GM18517 (cell line): ENCODE results near the gene ZNF22.
A peak's percentile ranks its signal among the peaks of the same experiment; 100 is the strongest.

Source experiments
- ATAC-seq: cut with Tn5 transposase; IDR thresholded peaks from one replicate; pipeline ENCODE4 v1.9.1; 2021; ENCODE audit warnings: mild to moderate bottlenecking, moderate library complexity; ENCODE audit not compliant: unreplicated experiment

Gene ZNF22

GRCh38 chr10:44988957-44989585 lies 11.7 kb upstream of the ZNF22 start:
- no peak for ATAC-seq

GRCh38 chr10:44989597-44990301 lies 11.0 kb upstream of the ZNF22 start:
- no peak for ATAC-seq

- no peak for ATAC-seq
Observed at GRCh38 chr10:44990302-44990655, 10.4 kb upstream of the ZNF22 start.

GRCh38 chr10:44990965-44991364 lies 9.8 kb upstream of the ZNF22 start:
- ATAC-seq = no peak

- no peak for ATAC-seq
Observed at GRCh38 chr10:44991571-44991970, 9.2 kb upstream of the ZNF22 start.

GRCh38 chr10:44992070-44992731 lies 8.5 kb upstream of the ZNF22 start:
- ATAC-seq = no peak

GRCh38 chr10:44992732-44993225 lies 7.9 kb upstream of the ZNF22 start:
- no peak for ATAC-seq

GRCh38 chr10:44993226-44993921 lies 7.3 kb upstream of the ZNF22 start:
- ATAC-seq = no peak

GRCh38 chr10:44993922-44994751 lies 6.6 kb upstream of the ZNF22 start:
- no peak for ATAC-seq

GRCh38 chr10:44994752-44995530 lies 5.8 kb upstream of the ZNF22 start:
- ATAC-seq = no peak

GRCh38 chr10:44995581-44995913 lies 5.2 kb upstream of the ZNF22 start:
- ATAC-seq = no peak

- ATAC-seq = no peak
Observed at GRCh38 chr10:44995914-44996669, 4.6 kb upstream of the ZNF22 start.

- no peak for ATAC-seq
Observed at GRCh38 chr10:44997105-44997748, 3.5 kb upstream of the ZNF22 start.

GRCh38 chr10:44998146-44998631 lies 2.5 kb upstream of the ZNF22 start:
- no peak for ATAC-seq

- ATAC-seq = no peak
Observed at GRCh38 chr10:45000138-45000751, 478 bp upstream of the ZNF22 start.

- peak; percentile 75 for ATAC-seq
Observed at GRCh38 chr10:45001381-45002148, 842 bp downstream of the ZNF22 start.

GRCh38 chr10:45003432-45004000 lies 2.8 kb downstream of the ZNF22 start:
- no peak for ATAC-seq
